ENCODE results near the gene CDC25B. TPM values are rescaled to one million over a fixed set of nuclear protein-coding genes. Genes with fewer than 3 reads are reported as not detected.

The CDC25B gene
- total and polyA plus RNA-seq, 2 of the 13 experiments (the other 11 are each of a cell fraction or from before 2014, with no cell fraction given) = 14.5 to 19.4 TPM

DNA sequence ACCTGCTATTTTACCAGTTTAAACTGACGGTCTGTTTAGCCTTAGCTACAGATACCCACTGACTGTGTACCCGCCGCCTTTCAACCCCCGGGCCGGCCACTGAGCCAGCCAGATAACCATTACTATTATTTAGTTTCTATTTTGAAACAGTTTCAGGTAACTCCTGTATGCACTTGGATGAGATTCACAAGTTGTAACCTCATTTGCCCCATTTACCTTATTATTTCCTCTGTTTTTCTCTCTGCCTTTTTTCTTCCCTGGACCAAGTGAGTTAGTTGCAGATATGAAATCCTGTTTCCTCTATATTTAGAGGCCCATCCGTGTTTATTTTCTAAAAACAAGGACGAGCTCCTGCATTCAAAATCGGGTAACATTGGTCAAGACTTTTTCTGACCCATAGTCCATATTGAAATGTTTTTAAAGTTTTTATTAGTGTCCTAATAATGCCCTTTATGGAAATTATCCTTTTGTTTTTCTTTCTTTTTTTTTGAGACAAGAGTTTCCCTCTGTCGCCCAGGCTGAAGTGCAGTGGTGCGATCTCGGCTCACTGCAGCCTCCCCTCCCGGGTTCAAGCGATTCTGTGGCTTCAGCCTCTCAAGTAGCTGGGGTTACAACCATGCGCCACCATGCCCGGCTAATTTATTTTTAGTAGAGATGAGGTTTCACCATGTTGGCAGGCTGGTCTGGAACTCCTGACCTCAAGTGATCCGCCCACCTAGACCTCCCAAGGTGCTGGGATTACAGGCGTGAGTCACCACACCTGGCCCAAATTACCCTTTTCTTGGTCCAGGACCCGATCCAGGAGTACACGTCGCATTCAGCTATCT is 25.0 kb downstream of the CDC25B start (continued):
- TF ChIP-seq ONECUT2 (CRISPR knock-in tag; IDR thresholded peaks at IDR 0.05) (no peak), YY1 (IDR thresholded peaks at IDR 0.05; ENCODE audit: insufficient read depth, insufficient replicate concordance, low read depth, low read length) (no peak), SNAPC2 (CRISPR knock-in tag; IDR thresholded peaks at IDR 0.05) (peak; percentile 66; the same call in 1 of the 2 replicates), MIER2 (CRISPR knock-in tag; IDR thresholded peaks at IDR 0.05) (no peak), HIVEP1 (CRISPR knock-in tag; IDR thresholded peaks at IDR 0.05) (no peak; the same call in 1 of the 2 replicates), MBNL3 (CRISPR knock-in tag; conservative IDR thresholded peaks at IDR 0.05) (no peak), ZNF7 (CRISPR knock-in tag; IDR thresholded peaks at IDR 0.05) (no peak), ZNF850 (CRISPR knock-in tag; conservative IDR thresholded peaks at IDR 0.05) (no peak), TP53 (CRISPR knock-in tag; conservative IDR thresholded peaks at IDR 0.05) (0 out of 2 replicates have a peak, but pooled peaks have one; percentile 3), ZNF629 (CRISPR knock-in tag; conservative IDR thresholded peaks at IDR 0.05) (no peak), RBM39 (IDR thresholded peaks at IDR 0.05; ENCODE audit: low read depth, low read length, poor library complexity, severe bottlenecking) (no peak), ZNF44 (CRISPR knock-in tag; IDR thresholded peaks at IDR 0.05) (no peak), THAP11 (CRISPR knock-in tag; IDR thresholded peaks at IDR 0.05) (no peak), TERF1 (CRISPR knock-in tag; IDR thresholded peaks at IDR 0.05) (no peak), HNRNPH1 (optimal IDR thresholded peaks at IDR 0.05; ENCODE audit: low read depth, low read length) (no peak), CAMTA2 (CRISPR knock-in tag; IDR thresholded peaks at IDR 0.05; ENCODE audit: borderline replicate concordance) (no peak), ZNF317 (CRISPR knock-in tag; IDR thresholded peaks at IDR 0.05) (peak; percentile 45; the same call in 1 of the 2 replicates), ZSCAN21 (CRISPR knock-in tag; IDR thresholded peaks at IDR 0.05; ENCODE audit: borderline replicate concordance) (no peak), JDP2 (CRISPR knock-in tag; IDR thresholded peaks at IDR 0.05; ENCODE audit: borderline replicate concordance) (no peak), ZNF570 (CRISPR knock-in tag; IDR thresholded peaks at IDR 0.05; ENCODE audit: borderline replicate concordance) (no peak), HNRNPLL (IDR thresholded peaks at IDR 0.05; ENCODE audit: low read depth, low read length, poor library complexity, severe bottlenecking) (no peak)
- TF ChIP-seq, protein P1, sequence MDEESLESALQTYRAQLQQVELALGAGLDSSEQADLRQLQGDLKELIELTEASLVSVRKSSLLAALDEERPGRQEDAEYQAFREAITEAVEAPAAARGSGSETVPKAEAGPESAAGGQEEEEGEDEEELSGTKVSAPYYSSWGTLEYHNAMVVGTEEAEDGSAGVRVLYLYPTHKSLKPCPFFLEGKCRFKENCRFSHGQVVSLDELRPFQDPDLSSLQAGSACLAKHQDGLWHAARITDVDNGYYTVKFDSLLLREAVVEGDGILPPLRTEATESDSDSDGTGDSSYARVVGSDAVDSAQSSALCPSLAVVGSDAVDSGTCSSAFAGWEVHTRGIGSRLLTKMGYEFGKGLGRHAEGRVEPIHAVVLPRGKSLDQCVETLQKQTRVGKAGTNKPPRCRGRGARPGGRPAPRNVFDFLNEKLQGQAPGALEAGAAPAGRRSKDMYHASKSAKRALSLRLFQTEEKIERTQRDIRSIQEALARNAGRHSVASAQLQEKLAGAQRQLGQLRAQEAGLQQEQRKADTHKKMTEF (CRISPR knock-in tag; IDR thresholded peaks at IDR 0.05) = no peak
- TF ChIP-seq, protein P2, sequence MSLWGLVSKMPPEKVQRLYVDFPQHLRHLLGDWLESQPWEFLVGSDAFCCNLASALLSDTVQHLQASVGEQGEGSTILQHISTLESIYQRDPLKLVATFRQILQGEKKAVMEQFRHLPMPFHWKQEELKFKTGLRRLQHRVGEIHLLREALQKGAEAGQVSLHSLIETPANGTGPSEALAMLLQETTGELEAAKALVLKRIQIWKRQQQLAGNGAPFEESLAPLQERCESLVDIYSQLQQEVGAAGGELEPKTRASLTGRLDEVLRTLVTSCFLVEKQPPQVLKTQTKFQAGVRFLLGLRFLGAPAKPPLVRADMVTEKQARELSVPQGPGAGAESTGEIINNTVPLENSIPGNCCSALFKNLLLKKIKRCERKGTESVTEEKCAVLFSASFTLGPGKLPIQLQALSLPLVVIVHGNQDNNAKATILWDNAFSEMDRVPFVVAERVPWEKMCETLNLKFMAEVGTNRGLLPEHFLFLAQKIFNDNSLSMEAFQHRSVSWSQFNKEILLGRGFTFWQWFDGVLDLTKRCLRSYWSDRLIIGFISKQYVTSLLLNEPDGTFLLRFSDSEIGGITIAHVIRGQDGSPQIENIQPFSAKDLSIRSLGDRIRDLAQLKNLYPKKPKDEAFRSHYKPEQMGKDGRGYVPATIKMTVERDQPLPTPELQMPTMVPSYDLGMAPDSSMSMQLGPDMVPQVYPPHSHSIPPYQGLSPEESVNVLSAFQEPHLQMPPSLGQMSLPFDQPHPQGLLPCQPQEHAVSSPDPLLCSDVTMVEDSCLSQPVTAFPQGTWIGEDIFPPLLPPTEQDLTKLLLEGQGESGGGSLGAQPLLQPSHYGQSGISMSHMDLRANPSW (CRISPR knock-in tag; IDR thresholded peaks at IDR 0.05; ENCODE audit: borderline replicate concordance) = no peak
- TF ChIP-seq, protein P3, sequence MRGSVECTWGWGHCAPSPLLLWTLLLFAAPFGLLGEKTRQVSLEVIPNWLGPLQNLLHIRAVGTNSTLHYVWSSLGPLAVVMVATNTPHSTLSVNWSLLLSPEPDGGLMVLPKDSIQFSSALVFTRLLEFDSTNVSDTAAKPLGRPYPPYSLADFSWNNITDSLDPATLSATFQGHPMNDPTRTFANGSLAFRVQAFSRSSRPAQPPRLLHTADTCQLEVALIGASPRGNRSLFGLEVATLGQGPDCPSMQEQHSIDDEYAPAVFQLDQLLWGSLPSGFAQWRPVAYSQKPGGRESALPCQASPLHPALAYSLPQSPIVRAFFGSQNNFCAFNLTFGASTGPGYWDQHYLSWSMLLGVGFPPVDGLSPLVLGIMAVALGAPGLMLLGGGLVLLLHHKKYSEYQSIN (CRISPR knock-in tag; IDR thresholded peaks at IDR 0.05; ENCODE audit: borderline replicate concordance) = no peak

All from HepG2 (cell line).